Measurements from ENCODE around the gene EPB41L1. TPM values are rescaled to one million over a fixed set of nuclear protein-coding genes. Genes with fewer than 3 reads are reported as not detected.

The EPB41L1 gene
- total RNA-seq, 1 experiment from 2014 or later = 5.9 TPM

GRCh38 chr20:36167902-36168503 lies 13.5 kb downstream of the EPB41L1 start:
- Histone ChIP-seq H4K20me1 (ENCODE audit: insufficient read depth, low read depth, low read length) (no peaks in the 10 kb centered on the region), H3K9ac (ENCODE audit: low read length) (no peak overlapping the region), H3K4me1 (ENCODE audit: low read length) (peaks cover 5% of the 10 kb centered on the region), H3K36me3 (ENCODE audit: insufficient read depth, low read length) (no peaks in the 10 kb centered on the region), H3K4me2 (ENCODE audit: low read depth, low read length, poor library complexity, severe bottlenecking) (no peak overlapping the region), H3K9me3 (ENCODE audit: low read length) (no peaks in the 10 kb centered on the region), H2AFZ (ENCODE audit: low read length) (no peak overlapping the region), H3K4me3 (ENCODE audit: low read length) (no peak overlapping the region), H3K27ac (ENCODE audit: low read length) (no peak overlapping the region), H3K79me2 (ENCODE audit: low read length) (no peaks in the 10 kb centered on the region), H3K9me2 (replicated peaks; ENCODE audit: insufficient read depth, low read length) (no peaks in the 10 kb centered on the region), H3K27me3 (ENCODE audit: low read length) (no peaks in the 10 kb centered on the region)
- no peak for DNase-seq

- Histone ChIP-seq H3K27ac (ENCODE audit: low read length) (no peak overlapping the region), H2AFZ (ENCODE audit: low read length) (no peak overlapping the region), H3K9me2 (replicated peaks; ENCODE audit: insufficient read depth, low read length) (no peaks in the 10 kb centered on the region), H3K4me3 (ENCODE audit: low read length) (no peak overlapping the region), H3K27me3 (ENCODE audit: low read length) (no peaks in the 10 kb centered on the region), H4K20me1 (ENCODE audit: insufficient read depth, low read depth, low read length) (no peaks in the 10 kb centered on the region), H3K4me1 (ENCODE audit: low read length) (peaks cover 2% of the 10 kb centered on the region), H3K9ac (ENCODE audit: low read length) (no peak overlapping the region), H3K36me3 (ENCODE audit: insufficient read depth, low read length) (no peaks in the 10 kb centered on the region), H3K4me2 (ENCODE audit: low read depth, low read length, poor library complexity, severe bottlenecking) (no peak overlapping the region), H3K9me3 (ENCODE audit: low read length) (no peaks in the 10 kb centered on the region), H3K79me2 (ENCODE audit: low read length) (no peaks in the 10 kb centered on the region)
- no peak for DNase-seq
These were observed 16.1 kb downstream of the EPB41L1 start for GRCh38 chr20:36170542-36171215.

GRCh38 chr20:36173451-36173933 lies 19.0 kb downstream of the EPB41L1 start:
- no peaks in the 10 kb centered on the region for H3K27me3 ChIP-seq (ENCODE audit: low read length)
- no peaks in the 10 kb centered on the region for H3K4me1 ChIP-seq (ENCODE audit: low read length)
- no peak overlapping the region for H3K27ac ChIP-seq (ENCODE audit: low read length)
- H4K20me1 ChIP-seq (ENCODE audit: insufficient read depth, low read depth, low read length) = no peaks in the 10 kb centered on the region
- no peak overlapping the region for H3K4me2 ChIP-seq (ENCODE audit: low read depth, low read length, poor library complexity, severe bottlenecking)
- no peaks in the 10 kb centered on the region for H3K79me2 ChIP-seq (ENCODE audit: low read length)
- H3K9me3 ChIP-seq (ENCODE audit: low read length) = no peaks in the 10 kb centered on the region
- DNase-seq = no peak
- no peak overlapping the region for H2AFZ ChIP-seq (ENCODE audit: low read length)
- no peak overlapping the region for H3K4me3 ChIP-seq (ENCODE audit: low read length)
- H3K36me3 ChIP-seq (ENCODE audit: insufficient read depth, low read length) = no peaks in the 10 kb centered on the region
- no peak overlapping the region for H3K9ac ChIP-seq (ENCODE audit: low read length)
- no peaks in the 10 kb centered on the region for H3K9me2 ChIP-seq (replicated peaks; ENCODE audit: insufficient read depth, low read length)

GRCh38 chr20:36175016-36175415 lies 20.5 kb downstream of the EPB41L1 start:
- Histone ChIP-seq H3K27ac (ENCODE audit: low read length) (no peak overlapping the region), H3K4me2 (ENCODE audit: low read depth, low read length, poor library complexity, severe bottlenecking) (no peak overlapping the region), H2AFZ (ENCODE audit: low read length) (no peak overlapping the region), H3K79me2 (ENCODE audit: low read length) (no peaks in the 10 kb centered on the region), H4K20me1 (ENCODE audit: insufficient read depth, low read depth, low read length) (no peaks in the 10 kb centered on the region), H3K36me3 (ENCODE audit: insufficient read depth, low read length) (no peaks in the 10 kb centered on the region), H3K9ac (ENCODE audit: low read length) (no peak overlapping the region), H3K4me3 (ENCODE audit: low read length) (no peak overlapping the region), H3K9me3 (ENCODE audit: low read length) (no peaks in the 10 kb centered on the region), H3K27me3 (ENCODE audit: low read length) (no peaks in the 10 kb centered on the region), H3K9me2 (replicated peaks; ENCODE audit: insufficient read depth, low read length) (no peaks in the 10 kb centered on the region), H3K4me1 (ENCODE audit: low read length) (no peaks in the 10 kb centered on the region)
- no peak for DNase-seq

GRCh38 chr20:36175475-36175995 lies 21.0 kb downstream of the EPB41L1 start:
- H3K4me1 ChIP-seq (ENCODE audit: low read length) = no peaks in the 10 kb centered on the region
- no peak overlapping the region for H3K4me3 ChIP-seq (ENCODE audit: low read length)
- H3K9ac ChIP-seq (ENCODE audit: low read length) = no peak overlapping the region
- H4K20me1 ChIP-seq (ENCODE audit: insufficient read depth, low read depth, low read length) = no peaks in the 10 kb centered on the region
- no peak overlapping the region for H3K4me2 ChIP-seq (ENCODE audit: low read depth, low read length, poor library complexity, severe bottlenecking)
- H3K9me2 ChIP-seq (replicated peaks; ENCODE audit: insufficient read depth, low read length) = no peaks in the 10 kb centered on the region
- H3K9me3 ChIP-seq (ENCODE audit: low read length) = no peaks in the 10 kb centered on the region
- peak; percentile 59 for DNase-seq
- no peaks in the 10 kb centered on the region for H3K27me3 ChIP-seq (ENCODE audit: low read length)
- no peak overlapping the region for H2AFZ ChIP-seq (ENCODE audit: low read length)
- H3K36me3 ChIP-seq (ENCODE audit: insufficient read depth, low read length) = no peaks in the 10 kb centered on the region
- no peak overlapping the region for H3K27ac ChIP-seq (ENCODE audit: low read length)
- no peaks in the 10 kb centered on the region for H3K79me2 ChIP-seq (ENCODE audit: low read length)

- Histone ChIP-seq H3K79me2 (ENCODE audit: low read length) (no peaks in the 10 kb centered on the region), H3K27ac (ENCODE audit: low read length) (no peak overlapping the region)
- no peak for DNase-seq
These were observed 23.2 kb downstream of the EPB41L1 start for GRCh38 chr20:36177716-36178115.

GRCh38 chr20:36179170-36179945 lies 24.8 kb downstream of the EPB41L1 start:
- no peak for DNase-seq
- Histone ChIP-seq H3K9me2 (replicated peaks; ENCODE audit: insufficient read depth, low read length) (no peaks in the 10 kb centered on the region), H3K9ac (ENCODE audit: low read length) (no peak overlapping the region), H3K4me3 (ENCODE audit: low read length) (no peak overlapping the region), H2AFZ (ENCODE audit: low read length) (no peak overlapping the region), H3K36me3 (ENCODE audit: insufficient read depth, low read length) (no peaks in the 10 kb centered on the region), H3K4me2 (ENCODE audit: low read depth, low read length, poor library complexity, severe bottlenecking) (no peak overlapping the region), H3K9me3 (ENCODE audit: low read length) (no peaks in the 10 kb centered on the region), H4K20me1 (ENCODE audit: insufficient read depth, low read depth, low read length) (no peaks in the 10 kb centered on the region), H3K4me1 (ENCODE audit: low read length) (peaks cover 4% of the 10 kb centered on the region; the same call in 1 of the 2 replicates), H3K79me2 (ENCODE audit: low read length) (no peaks in the 10 kb centered on the region), H3K27ac (ENCODE audit: low read length) (no peak overlapping the region), H3K27me3 (ENCODE audit: low read length) (no peaks in the 10 kb centered on the region)

More at GRCh38 chr20:36177716-36178115, 23.2 kb downstream of the EPB41L1 start:
- H3K36me3 ChIP-seq (ENCODE audit: insufficient read depth, low read length) = no peaks in the 10 kb centered on the region
- H4K20me1 ChIP-seq (ENCODE audit: insufficient read depth, low read depth, low read length) = no peaks in the 10 kb centered on the region
- no peak overlapping the region for H3K9ac ChIP-seq (ENCODE audit: low read length)
- H3K4me3 ChIP-seq (ENCODE audit: low read length) = no peak overlapping the region
- H3K27me3 ChIP-seq (ENCODE audit: low read length) = no peaks in the 10 kb centered on the region
- H3K4me2 ChIP-seq (ENCODE audit: low read depth, low read length, poor library complexity, severe bottlenecking) = no peak overlapping the region
- no peaks in the 10 kb centered on the region for H3K9me3 ChIP-seq (ENCODE audit: low read length)
- H2AFZ ChIP-seq (ENCODE audit: low read length) = no peak overlapping the region
- no peaks in the 10 kb centered on the region for H3K4me1 ChIP-seq (ENCODE audit: low read length)
- H3K9me2 ChIP-seq (replicated peaks; ENCODE audit: insufficient read depth, low read length) = no peaks in the 10 kb centered on the region

- Histone ChIP-seq H3K9me2 (replicated peaks; ENCODE audit: insufficient read depth, low read length) (no peaks in the 10 kb centered on the region), H3K27ac (ENCODE audit: low read length) (no peak overlapping the region), H3K4me2 (ENCODE audit: low read depth, low read length, poor library complexity, severe bottlenecking) (no peak overlapping the region), H2AFZ (ENCODE audit: low read length) (no peak overlapping the region), H3K36me3 (ENCODE audit: insufficient read depth, low read length) (no peaks in the 10 kb centered on the region), H3K27me3 (ENCODE audit: low read length) (no peaks in the 10 kb centered on the region), H3K4me1 (ENCODE audit: low read length) (peaks cover 4% of the 10 kb centered on the region; the same call in 1 of the 2 replicates), H4K20me1 (ENCODE audit: insufficient read depth, low read depth, low read length) (no peaks in the 10 kb centered on the region), H3K4me3 (ENCODE audit: low read length) (no peak overlapping the region), H3K9me3 (ENCODE audit: low read length) (no peaks in the 10 kb centered on the region), H3K9ac (ENCODE audit: low read length) (no peak overlapping the region), H3K79me2 (ENCODE audit: low read length) (no peaks in the 10 kb centered on the region)
- no peak for DNase-seq
These were observed 25.8 kb downstream of the EPB41L1 start for GRCh38 chr20:36180323-36180722.

Data from Karpas-422 (cell line).